Neuronal stem cell (in vitro differentiated cells): ENCODE measurements around the gene PPY.

Experiments used
- DNase-seq: peaks from one replicate; pipeline ENCODE4 v3.0.0-alpha.2; 2013; ENCODE audit warnings: low spot score
- H2AFZ ChIP-seq: one replicate; pipeline ENCODE4 v1.6.1; 2013; ENCODE audit warnings: mild to moderate bottlenecking, low read length, inconsistent platforms
- H2AK5ac ChIP-seq: 2 replicates; pipeline ENCODE4 v1.6.1; 2013; ENCODE audit warnings: low read depth, mild to moderate bottlenecking, inconsistent platforms, low read length, moderate library complexity, mixed read lengths
- H2BK120ac ChIP-seq: 2 replicates; pipeline ENCODE4 v1.6.1; 2013; ENCODE audit warnings: low read depth, mild to moderate bottlenecking, inconsistent platforms, low read length, moderate library complexity, mixed read lengths
- H2BK12ac ChIP-seq: one replicate; pipeline ENCODE4 v1.6.1; 2013; ENCODE audit warnings: low read length, inconsistent platforms
- H2BK15ac ChIP-seq: 2 replicates; pipeline ENCODE4 v1.6.1; 2013; ENCODE audit warnings: mild to moderate bottlenecking, low read length, inconsistent platforms, mixed read lengths
- H2BK5ac ChIP-seq: one replicate; pipeline ENCODE4 v1.6.1; 2013; ENCODE audit warnings: inconsistent platforms, mild to moderate bottlenecking, low read length, moderate library complexity
- H3K14ac ChIP-seq: one replicate; pipeline ENCODE4 v1.6.1; 2013; ENCODE audit warnings: low read length, inconsistent platforms
- H3K18ac ChIP-seq: 2 replicates; pipeline ENCODE4 v1.6.1; 2013; ENCODE audit warnings: low read length, inconsistent platforms
- H3K23ac ChIP-seq: 2 replicates; pipeline ENCODE4 v1.6.1; 2013; ENCODE audit warnings: low read depth, mild to moderate bottlenecking, mixed read lengths, low read length, inconsistent platforms; ENCODE audit not compliant: poor library complexity
- H3K27ac ChIP-seq: replicated peaks from 3 replicates; pipeline ENCODE4 v1.5.1; 2013; ENCODE audit warnings: low read length, inconsistent platforms
- H3K27me3 ChIP-seq, 3 experiments: 2 replicates each; pipeline ENCODE4 v1.6.1; 2013; ENCODE audit warnings: low read length in 3 of 3, mild to moderate bottlenecking in 2 of 3, inconsistent platforms in 1 of 3, low read depth in 1 of 3, mixed read lengths in 1 of 3, moderate library complexity in 1 of 3; ENCODE audit not compliant: control insufficient read depth in 3 of 3, insufficient read depth in 3 of 3
- H3K36me3 ChIP-seq, 2 donors: replicated peaks in 1 of 2; 2 replicates each; pipeline ENCODE4 v1.6.1; 2013; ENCODE audit warnings: low read length in 2 of 2; ENCODE audit not compliant: control insufficient read depth in 2 of 2, insufficient read depth in 2 of 2
- H3K4ac ChIP-seq: 2 replicates; pipeline ENCODE4 v1.6.1; 2013; ENCODE audit warnings: inconsistent platforms, mild to moderate bottlenecking, low read length, moderate library complexity
- H3K4me1 ChIP-seq, 2 donors: 1 replicate in 1 of 2; 2 replicates in 1 of 2; pipeline ENCODE4 v1.6.1; 2013; ENCODE audit warnings: low read length in 2 of 2, low read depth in 1 of 2; ENCODE audit not compliant: control insufficient read depth in 2 of 2, insufficient read depth in 1 of 2
- H3K4me2 ChIP-seq: one replicate; pipeline ENCODE4 v1.6.1; 2013; ENCODE audit warnings: mild to moderate bottlenecking, low read length, inconsistent platforms; ENCODE audit not compliant: insufficient read depth, poor library complexity, severe bottlenecking
- H3K4me3 ChIP-seq, 2 donors: 2 replicates each; pipeline ENCODE4 v1.5.1; 2013; ENCODE audit warnings: low read length in 2 of 2, mild to moderate bottlenecking in 2 of 2, inconsistent platforms in 1 of 2, moderate library complexity in 1 of 2
- H3K79me1 ChIP-seq: one replicate; pipeline ENCODE4 v1.6.1; 2013; ENCODE audit warnings: low read depth, mild to moderate bottlenecking, inconsistent platforms, low read length, moderate library complexity
- H3K9ac ChIP-seq: one replicate; pipeline ENCODE4 v1.6.1; 2013; ENCODE audit warnings: mild to moderate bottlenecking, low read depth, low read length, inconsistent platforms; ENCODE audit not compliant: poor library complexity
- H3K9me3 ChIP-seq, 2 donors: replicated peaks in 1 of 2; 2 replicates each; pipeline versions ENCODE3 to v1.6.1; 2013; ENCODE audit warnings: low read length in 2 of 2, mild to moderate bottlenecking in 2 of 2, inconsistent platforms in 1 of 2, low read depth in 1 of 2, mixed read lengths in 1 of 2, moderate library complexity in 1 of 2; ENCODE audit not compliant: control insufficient read depth in 2 of 2, insufficient read depth in 1 of 2
- H4K8ac ChIP-seq: one replicate; pipeline ENCODE4 v1.6.1; 2013; ENCODE audit warnings: low read depth, mild to moderate bottlenecking, inconsistent platforms, low read length, moderate library complexity
- H4K91ac ChIP-seq: one replicate; pipeline ENCODE4 v1.6.1; 2013; ENCODE audit warnings: low read length, low read depth, mild to moderate bottlenecking, inconsistent platforms; ENCODE audit not compliant: poor library complexity
- WGBS, 2 donors: extraction: QIAGEN DNeasy Blood & Tissue Kit; methylation state at CpG; one replicate each; pipeline ENCODE4 v1.1.7; 2013; ENCODE audit warnings: missing lambda C conversion rate in 2 of 2, mixed read lengths in 1 of 2; ENCODE audit not compliant: insufficient read length in 2 of 2, insufficient replicate concordance in 1 of 2; ENCODE audit errors: extremely low coverage in 2 of 2; 5-methylcytosine and 5-hydroxymethylcytosine counted together

PPY gene

GRCh38 chr17:43958748-43959352 is 16.6 kb upstream of the PPY start:
- H4K8ac ChIP-seq, result no peak overlapping the region
- H2AFZ ChIP-seq, result no peak overlapping the region
- H3K4me3 ChIP-seq, result no peak overlapping the region
- no peak overlapping the region for H3K23ac ChIP-seq
- no peak overlapping the region for H4K91ac ChIP-seq
- no peak overlapping the region for H3K4me2 ChIP-seq
- no peaks in the 10 kb centered on the region for H3K36me3 ChIP-seq
- no peaks in the 10 kb centered on the region for H3K4me1 ChIP-seq
- H3K27ac ChIP-seq, result no peak overlapping the region
- H3K4ac ChIP-seq, result no peak overlapping the region
- H3K9ac ChIP-seq, result no peak overlapping the region
- H2BK120ac ChIP-seq, result no peak overlapping the region
- H2BK12ac ChIP-seq, result no peak overlapping the region
- H3K18ac ChIP-seq, result no peak overlapping the region
- H3K14ac ChIP-seq, result no peak overlapping the region
- H3K79me1 ChIP-seq, result no peaks in the 10 kb centered on the region
- no CpG with 5 or more reads among the region's 2 CpGs for WGBS, 2 donors
- H2AK5ac ChIP-seq, result no peak overlapping the region
- H2BK15ac ChIP-seq, result no peak overlapping the region
- no peak for DNase-seq
- no peaks in the 10 kb centered on the region for H3K9me3 ChIP-seq
- peaks cover 0 to 53% (median 13%) of the 10 kb centered on the region in 3 experiments for H3K27me3 ChIP-seq
- no peak overlapping the region for H2BK5ac ChIP-seq

DNA sequence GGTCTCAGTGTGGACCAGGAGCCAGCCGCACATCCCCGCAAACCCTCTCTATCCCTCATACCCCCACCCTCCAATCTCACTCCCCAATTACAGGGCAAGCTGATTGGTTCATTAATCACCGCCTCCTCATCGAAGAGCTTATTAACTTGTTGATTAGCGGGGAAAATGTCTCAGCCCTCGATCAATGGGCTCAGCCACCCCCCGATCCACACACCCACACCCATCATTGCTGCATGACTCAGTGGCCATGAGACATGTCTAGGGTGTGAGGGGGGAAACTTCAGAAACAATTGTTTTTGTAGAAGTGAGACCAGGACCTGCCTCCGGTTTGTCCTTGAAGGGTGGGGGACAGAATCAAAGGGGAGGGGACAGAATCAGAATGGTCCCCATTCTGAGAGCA is 13.9 kb upstream of the PPY start:
- Histone ChIP-seq H3K9me3 (no peaks in the 10 kb centered on the region), H4K8ac (no peak overlapping the region), H3K79me1 (no peaks in the 10 kb centered on the region), H3K9ac (no peak overlapping the region), H3K23ac (no peak overlapping the region), H2AFZ (no peak overlapping the region), H2BK5ac (no peak overlapping the region), H2BK15ac (no peak overlapping the region), H3K18ac (no peak overlapping the region), H3K4me2 (no peak overlapping the region), H3K27ac (no peak overlapping the region), H3K4me3 (no peak overlapping the region), H2BK120ac (no peak overlapping the region), H2AK5ac (no peak overlapping the region), H2BK12ac (no peak overlapping the region), H3K14ac (no peak overlapping the region), H3K4me1 (peaks cover 0 to 8% of the 10 kb centered on the region in 2 donors), H3K36me3 (no peaks in the 10 kb centered on the region), H3K4ac (no peak overlapping the region), H4K91ac (no peak overlapping the region), H3K27me3 (peaks cover 0 to 65% (median 37%) of the 10 kb centered on the region in 3 experiments)
- WGBS, 2 donors, result no CpG with 5 or more reads among the region's 8 CpGs
- DNase-seq, result no peak

- Histone ChIP-seq H4K8ac (peak within 1 kb of the TSS; percentile 86), H2AK5ac (peak within 1 kb of the TSS; percentile 96), H3K14ac (no peak within 1 kb of the TSS), H2BK5ac (no peak within 1 kb of the TSS), H3K4me2 (peak within 1 kb of the TSS; percentile 64), H3K27me3 (peaks cover 0 to 79% (median 45%) of the 10 kb centered on the region in 3 experiments), H2AFZ (peak within 1 kb of the TSS; percentile 53), H3K9ac (peak within 1 kb of the TSS; percentile 72), H2BK12ac (peak within 1 kb of the TSS; percentile 73), H3K4me1 (peaks cover 0 to 8% of the 10 kb centered on the region in 2 donors), H3K79me1 (no peaks in the 10 kb centered on the region), H2BK15ac (peak within 1 kb of the TSS; percentile 95), H3K9me3 (no peaks in the 10 kb centered on the region), H3K18ac (peak within 1 kb of the TSS; percentile 95), H3K4me3 (peak within 1 kb of the TSS in 1 of 2 donors; percentile 87), H4K91ac (peak within 1 kb of the TSS; percentile 39), H3K23ac (peak within 1 kb of the TSS; percentile 59), H3K4ac (no peak within 1 kb of the TSS), H3K36me3 (no peaks in the 10 kb centered on the region), H3K27ac (no peak within 1 kb of the TSS), H2BK120ac (no peak within 1 kb of the TSS)
- DNase-seq, result no peak
- no CpG with 5 or more reads among the region's 11 CpGs for WGBS, 2 donors
Measured at GRCh38 chr17:43953746-43954145, 11.5 kb upstream of the PPY start, which contains the start of gene PYY. Gene PYY (minus strand): TSS chr17:43953940. CDS start chr17:43953483, 457 bp downstream.

DNA sequence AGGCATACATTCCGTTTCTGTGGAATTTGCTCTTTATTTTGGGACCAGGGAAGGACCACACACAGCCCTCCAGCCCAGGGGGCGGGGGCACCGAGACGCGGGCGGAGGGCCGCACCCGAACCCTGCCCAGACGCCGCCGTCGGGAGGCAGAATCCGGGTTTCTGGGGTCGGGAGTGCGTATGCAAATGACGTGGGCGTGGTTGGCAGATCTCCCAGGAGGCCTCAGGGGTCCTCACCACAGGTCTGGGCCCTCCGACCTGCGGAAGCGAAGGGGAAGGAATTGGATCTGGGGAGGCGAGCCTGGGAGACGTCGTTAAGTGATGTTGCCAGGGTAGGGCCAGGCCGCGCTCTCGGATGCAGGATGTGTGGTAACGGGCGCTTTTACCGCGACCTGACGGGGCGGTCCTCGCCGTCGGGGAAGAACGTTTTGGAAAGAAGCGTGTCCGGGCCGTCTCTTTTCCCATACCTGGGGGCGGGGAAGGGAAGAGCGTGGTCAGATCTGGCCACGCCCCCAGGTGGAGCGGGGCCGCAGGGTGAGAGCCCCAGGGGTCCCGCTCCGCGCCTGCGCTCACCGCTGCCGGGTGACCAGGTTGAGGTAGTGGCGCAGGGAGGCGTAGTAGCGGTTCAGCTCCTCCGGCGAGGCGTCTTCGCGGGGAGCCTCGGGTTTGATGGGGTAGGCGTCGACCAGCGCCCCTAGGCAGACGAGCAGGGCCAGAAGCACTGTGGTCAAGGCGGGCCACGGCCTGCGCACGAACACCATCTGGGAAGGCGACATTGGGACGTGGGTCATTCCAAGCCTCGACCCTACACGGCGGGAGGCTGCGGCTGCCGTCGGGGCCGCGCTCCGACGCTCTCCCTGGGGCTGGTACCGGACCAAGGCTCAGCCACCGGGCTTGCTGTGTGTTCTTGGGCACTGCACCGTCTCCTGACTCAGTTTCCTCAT is 10.7 kb upstream of the PPY start:
- peaks cover 0 to 82% (median 45%) of the 10 kb centered on the region in 3 experiments for H3K27me3 ChIP-seq
- H4K91ac ChIP-seq, result peak overlapping the region; percentile 39
- no peaks in the 10 kb centered on the region for H3K79me1 ChIP-seq
- H3K4me3 ChIP-seq, result peak overlapping the region in 1 of 2 donors; percentile 87
- H3K9me3 ChIP-seq, result no peaks in the 10 kb centered on the region
- H2BK5ac ChIP-seq, result no peak overlapping the region
- peak overlapping the region; percentile 73 for H2BK12ac ChIP-seq
- H3K23ac ChIP-seq, result peak overlapping the region; percentile 59
- peak overlapping the region; percentile 96 for H2AK5ac ChIP-seq
- H3K14ac ChIP-seq, result no peak overlapping the region
- H3K4me1 ChIP-seq, result peaks cover 0 to 8% of the 10 kb centered on the region in 2 donors
- H3K9ac ChIP-seq, result peak overlapping the region; percentile 85
- peak overlapping the region; percentile 95 for H3K18ac ChIP-seq
- H3K4me2 ChIP-seq, result peak overlapping the region; percentile 64
- DNase-seq, result peak; percentile 70
- no peak overlapping the region for H3K27ac ChIP-seq
- no CpG with 5 or more reads among the region's 82 CpGs for WGBS, 2 donors
- H3K4ac ChIP-seq, result no peak overlapping the region
- H2BK15ac ChIP-seq, result peak overlapping the region; percentile 95
- peak overlapping the region; percentile 86 for H4K8ac ChIP-seq
- no peak overlapping the region for H2BK120ac ChIP-seq
- H2AFZ ChIP-seq, result peak overlapping the region; percentile 53
- H3K36me3 ChIP-seq, result no peaks in the 10 kb centered on the region
